NAMALWA (cell line): ENCODE measurements around the gene RFWD3.

Experiments used
- DNase-seq: peaks from one replicate; pipeline ENCODE4 v3.0.0-alpha.2; 2015; ENCODE audit warnings: low spot score

Gene RFWD3

DNA sequence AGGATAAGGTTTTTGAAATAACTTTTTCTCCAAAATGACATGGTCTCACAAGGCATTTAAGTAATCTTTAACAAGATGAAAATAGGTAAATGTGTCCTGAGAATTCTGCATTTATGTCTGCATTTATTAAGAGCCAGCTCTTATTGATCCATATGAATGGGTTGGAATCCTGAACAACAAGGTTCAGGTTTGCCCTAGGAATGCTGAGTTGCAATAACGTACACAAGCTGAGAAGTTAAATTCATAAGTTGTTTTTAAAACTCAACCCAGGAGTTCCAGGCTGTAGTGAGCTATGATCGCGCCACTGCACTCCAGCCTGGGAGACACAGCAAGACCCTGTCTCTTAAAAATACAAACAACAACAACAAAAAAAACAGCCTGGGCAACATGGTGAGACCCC is 87.8 kb downstream of the RFWD3 start:
- no peak for DNase-seq

DNA sequence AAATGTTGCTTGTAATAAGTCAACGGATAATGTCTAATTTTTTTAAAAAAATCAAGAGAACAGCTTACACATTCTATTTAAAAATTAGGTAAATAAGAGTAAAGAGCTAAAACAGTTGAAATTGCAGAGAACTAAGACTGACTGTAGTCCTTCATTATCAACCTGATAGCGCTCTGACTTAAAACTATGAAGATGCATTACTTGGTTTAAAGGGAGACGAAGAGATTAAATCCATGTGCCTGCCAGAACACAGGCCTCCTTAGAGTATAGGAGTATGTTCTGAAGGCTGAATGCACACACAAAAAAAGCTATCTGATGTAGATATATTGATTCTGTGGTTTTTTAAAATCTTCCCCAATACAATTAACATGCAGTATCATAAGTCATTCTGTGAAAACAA is 88.2 kb downstream of the RFWD3 start:
- DNase-seq, result no peak

DNA sequence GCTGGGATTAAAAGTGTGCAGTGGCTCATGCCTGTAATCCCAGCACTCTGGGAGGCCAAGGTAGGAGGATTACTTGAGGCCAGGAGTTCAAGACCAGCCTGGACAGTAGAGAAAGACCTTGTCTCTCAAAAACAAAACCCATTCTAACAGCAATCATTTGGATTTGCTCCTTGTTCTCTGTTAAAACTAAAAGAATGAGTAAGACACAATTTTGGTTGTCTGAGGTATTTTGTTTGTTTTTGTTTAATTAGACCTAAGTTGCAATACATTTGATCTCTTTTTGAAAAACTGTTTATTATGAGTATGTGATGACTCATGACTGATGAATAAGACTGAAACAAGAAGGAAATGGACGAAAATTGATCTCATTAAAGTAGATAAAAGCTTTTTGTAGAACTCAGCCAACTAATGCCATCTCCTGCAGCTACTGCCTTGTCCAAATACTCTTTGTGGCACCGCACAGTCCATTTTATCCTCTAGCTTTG is 88.8 kb downstream of the RFWD3 start:
- DNase-seq, result no peak

DNA sequence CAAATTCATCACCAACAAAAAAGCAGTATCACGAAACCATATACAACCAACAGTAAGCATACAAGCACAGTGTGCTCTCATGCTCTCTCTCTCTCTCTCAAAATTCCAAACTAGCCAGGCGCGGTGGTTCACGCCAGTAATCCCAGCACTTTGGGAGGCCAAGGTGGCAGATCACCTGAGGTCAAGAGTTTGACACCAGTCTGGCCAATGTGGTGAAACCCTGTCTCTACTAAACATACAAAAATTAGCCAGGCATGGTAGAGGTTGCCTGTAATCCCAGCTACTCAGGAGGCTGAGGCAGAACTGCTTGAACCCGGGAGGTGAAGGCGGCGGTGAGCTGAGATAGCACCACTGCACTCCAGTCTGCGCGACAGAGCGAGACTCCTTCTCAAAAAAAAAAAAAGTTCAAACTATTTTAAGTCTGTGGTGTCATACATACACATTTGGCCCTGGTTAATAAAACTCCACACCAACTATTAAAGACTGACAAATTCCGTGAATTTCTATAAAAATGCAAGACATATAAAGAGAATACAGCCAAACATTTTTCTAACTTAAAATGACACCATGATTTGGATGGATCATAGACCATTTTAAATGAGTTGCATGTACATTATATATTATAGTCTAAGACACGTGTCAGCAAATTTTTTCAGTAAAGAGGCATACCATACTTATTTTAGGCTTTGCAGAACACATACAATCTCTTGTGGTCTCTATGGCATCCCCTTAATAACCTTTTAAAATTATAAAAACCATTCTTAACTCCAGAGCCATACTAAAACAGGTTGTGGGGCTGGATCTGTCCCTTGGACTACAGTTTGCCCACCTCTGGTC is 90.7 kb downstream of the RFWD3 start:
- DNase-seq, result peak; percentile 56

DNA sequence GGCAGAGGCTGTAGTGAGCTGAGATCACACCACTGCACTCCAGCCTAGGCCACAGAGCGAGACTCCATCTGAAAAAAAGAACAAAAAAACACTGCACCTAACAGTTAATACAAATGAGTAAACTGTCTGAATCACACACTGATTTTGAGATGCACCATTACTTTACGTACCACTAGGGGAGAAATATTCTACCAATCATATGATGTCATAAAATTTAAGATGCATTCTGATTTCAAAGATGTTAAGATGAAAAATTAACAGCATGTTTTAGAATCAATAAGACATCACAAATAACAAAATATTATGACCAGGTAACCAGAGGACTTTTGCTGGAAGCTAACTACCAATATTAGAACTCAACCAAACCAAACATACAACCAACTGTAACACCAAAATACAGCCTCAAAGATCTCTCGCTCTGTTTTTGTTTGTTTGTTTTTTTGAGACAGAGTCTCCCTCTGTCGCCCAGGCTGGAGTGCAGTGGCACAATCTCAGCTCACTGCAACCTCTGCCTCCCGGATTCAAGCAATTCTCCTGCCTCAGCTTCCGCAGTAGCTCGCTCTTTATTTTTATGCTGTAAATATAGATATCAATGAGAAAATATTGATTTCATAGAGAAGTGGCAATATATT is 91.4 kb downstream of the RFWD3 start:
- DNase-seq, result peak; percentile 46

DNA sequence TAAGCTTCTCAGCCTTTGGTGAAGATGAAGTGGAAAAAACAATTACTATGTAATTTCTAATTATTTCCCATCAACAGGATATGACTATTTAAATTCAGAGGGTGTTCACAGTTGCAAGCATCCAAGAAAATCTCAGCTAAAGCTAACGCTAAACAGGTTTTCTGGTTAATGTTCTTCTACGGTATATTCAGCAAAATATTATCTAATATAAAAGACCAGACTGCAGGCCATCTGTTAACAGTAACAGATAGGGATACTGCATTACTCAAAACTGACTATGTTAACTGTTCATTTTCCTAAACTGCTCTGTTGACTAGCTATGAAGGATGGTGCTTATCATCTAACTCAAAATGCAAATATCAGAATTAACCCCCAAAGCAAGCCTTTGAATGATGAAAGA is 92.5 kb downstream of the RFWD3 start:
- no peak for DNase-seq

DNA sequence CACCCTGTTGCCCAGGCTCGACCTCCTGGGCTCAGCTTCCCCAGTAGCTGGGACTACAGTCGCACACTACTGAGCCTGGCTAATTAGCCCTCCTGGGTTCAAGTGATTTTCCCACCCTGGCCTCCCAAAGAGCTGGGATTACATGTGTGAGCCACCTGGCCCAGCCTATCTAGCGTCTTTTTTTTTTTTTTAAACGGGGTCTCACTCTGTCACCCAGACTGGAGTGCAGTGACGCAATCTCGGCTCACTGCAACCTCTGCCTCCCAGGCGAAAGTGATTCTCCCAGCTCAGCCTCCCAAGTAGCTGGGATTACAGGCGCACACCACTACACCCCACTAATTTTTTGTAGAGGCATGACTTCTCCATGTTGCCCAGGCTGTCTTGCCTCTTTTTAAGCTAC is 93.1 kb downstream of the RFWD3 start:
- no peak for DNase-seq
